Hindlimb muscle (tissue), 1 donor: ENCODE measurements around the gene L2HGDH. TPM values are rescaled to one million over a fixed set of nuclear protein-coding genes. Genes with fewer than 3 reads are reported as not detected.
"Not testable (repeated sequence)": the region's sequence is repeated elsewhere in the genome, so short reads cannot be mapped to it uniquely, and the experiment has no call there.

Experiments
- DNase-seq: peaks from one replicate; pipeline ENCODE4 v3.0.0-alpha.2; 2013
- polyA plus RNA-seq: library from polyadenylated mRNA; unstranded; fragments of 120-200 nt; gene quantifications from one replicate; pipeline ENCODE4 v1.2.1, GENCODE V29; 2013; ENCODE audit not compliant: insufficient read length

L2HGDH gene
- 6.7 TPM for polyA plus RNA-seq

- peak; percentile 95 for DNase-seq
These were observed at the start of gene L2HGDH, which contains the start of gene DMAC2L for GRCh38 chr14:50311972-50312733. TSS of gene L2HGDH (minus strand) at chr14:50312229. CDS start at chr14:50312150, 79 bp downstream. TSS of gene DMAC2L (plus strand) at chr14:50312324. CDS start at chr14:50321488, 9,164 bp downstream.

DNA sequence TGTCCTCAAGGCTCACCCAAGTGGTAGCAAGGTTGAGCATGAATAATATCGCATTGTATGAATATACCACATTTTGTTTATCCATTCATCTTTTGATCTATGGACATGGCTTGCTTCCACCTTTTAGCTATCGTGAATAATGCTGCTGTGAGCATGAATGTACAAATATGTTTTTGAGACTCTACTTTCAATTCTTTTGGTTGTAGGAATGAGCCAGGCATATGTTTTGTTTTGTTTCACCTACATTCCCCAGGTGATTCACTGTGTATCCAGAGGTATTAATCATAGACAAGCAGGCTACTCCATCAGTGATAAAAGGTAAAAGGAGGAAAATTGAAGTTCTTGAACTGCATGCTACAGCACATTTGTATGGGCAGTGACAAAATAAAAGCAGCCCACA lies 48.8 kb upstream of the L2HGDH start:
- no peak for DNase-seq

GRCh38 chr14:50360093-50360492 lies 48.1 kb upstream of the L2HGDH start:
- no peak for DNase-seq

- no peak for DNase-seq
These were observed 47.6 kb upstream of the L2HGDH start for GRCh38 chr14:50359631-50360030.

- DNase-seq: no peak
These were observed 45.8 kb upstream of the L2HGDH start for GRCh38 chr14:50357753-50358395.

- no peak for DNase-seq
These were observed 45.1 kb upstream of the L2HGDH start for GRCh38 chr14:50357124-50357523.

GRCh38 chr14:50356283-50356682 lies 44.3 kb upstream of the L2HGDH start:
- DNase-seq: not testable (repeated sequence)

- no peak for DNase-seq
These were observed 43.7 kb upstream of the L2HGDH start for GRCh38 chr14:50355692-50356091.

- no peak for DNase-seq
These were observed 42.5 kb upstream of the L2HGDH start for GRCh38 chr14:50354527-50354926.

DNA sequence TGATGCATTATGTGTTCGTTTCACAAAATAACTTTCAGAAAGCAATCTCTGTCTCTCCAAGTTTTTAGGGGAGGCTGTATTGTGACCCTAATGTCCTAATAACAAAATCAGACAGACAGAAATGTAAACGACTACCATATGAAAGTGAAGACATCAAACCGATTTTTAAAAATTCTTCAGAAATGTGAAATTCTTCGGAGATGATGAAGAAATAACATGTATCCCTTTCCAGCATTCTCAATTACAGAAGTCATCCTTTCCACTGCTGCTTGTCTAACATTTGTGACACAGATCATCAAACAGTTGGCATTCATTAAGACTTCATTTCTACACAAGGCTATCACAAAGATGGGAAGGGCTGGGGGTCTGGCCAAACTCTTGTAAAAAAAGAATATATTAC lies 41.1 kb upstream of the L2HGDH start:
- no peak for DNase-seq

GRCh38 chr14:50352584-50352983 lies 40.6 kb upstream of the L2HGDH start:
- DNase-seq: no peak

- no peak for DNase-seq
These were observed 38.9 kb upstream of the L2HGDH start for GRCh38 chr14:50350975-50351374.

DNA sequence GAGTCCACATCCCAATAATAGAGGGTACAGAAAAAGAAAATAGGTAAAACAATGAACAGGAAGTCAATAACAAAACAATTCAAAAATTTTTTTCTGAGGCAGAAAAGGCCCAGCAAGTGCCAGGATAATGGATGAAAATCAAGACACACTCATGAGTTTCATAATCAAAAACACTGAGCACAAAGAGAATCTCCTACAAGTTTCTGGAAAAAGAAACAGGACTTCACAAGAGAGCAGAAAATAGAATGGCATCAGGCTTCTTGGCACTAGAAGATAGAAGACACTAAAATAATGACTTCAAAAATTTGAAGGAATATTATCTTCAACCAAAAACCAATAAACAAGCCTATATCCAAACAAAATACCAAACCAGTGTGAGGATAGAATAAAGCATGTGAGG lies 36.9 kb upstream of the L2HGDH start:
- DNase-seq: no peak

- DNase-seq: no peak
These were observed 35.5 kb upstream of the L2HGDH start for GRCh38 chr14:50347521-50347920.

- DNase-seq: no peak
These were observed 33.9 kb upstream of the L2HGDH start for GRCh38 chr14:50345846-50346422.

GRCh38 chr14:50344876-50345563 lies 33.0 kb upstream of the L2HGDH start:
- no peak for DNase-seq

DNA sequence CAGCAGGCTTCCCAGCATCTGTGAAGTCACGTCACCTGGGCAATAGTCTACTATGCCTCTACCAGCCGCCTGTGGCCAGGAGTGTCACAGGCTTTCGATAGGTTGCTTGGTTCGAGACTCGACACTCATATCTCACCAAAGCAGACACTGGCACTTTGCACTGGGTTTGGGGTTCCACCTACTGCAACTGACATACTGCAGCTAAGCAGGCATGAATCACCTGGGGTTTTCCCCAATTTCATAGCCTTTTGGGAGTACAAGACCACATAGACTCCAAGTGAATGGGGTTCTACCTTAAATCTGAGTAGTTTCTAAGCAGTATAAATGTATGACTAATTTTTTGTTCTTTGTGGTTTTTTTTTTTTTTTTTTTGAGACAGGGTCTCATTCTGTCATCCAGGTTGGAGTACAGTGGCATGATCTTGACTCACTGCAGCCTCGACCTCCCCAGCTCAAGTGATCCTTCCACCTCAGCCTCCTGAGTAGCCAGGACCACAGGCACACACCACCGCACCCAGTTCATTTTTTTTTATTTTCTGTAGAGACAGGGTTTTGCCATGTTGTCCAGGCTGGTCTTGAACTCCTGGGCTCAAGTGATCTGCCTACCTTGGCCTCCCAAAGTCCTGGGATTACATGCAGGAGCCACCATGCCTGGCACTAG lies 32.2 kb upstream of the L2HGDH start:
- no peak for DNase-seq

GRCh38 chr14:50343434-50343833 lies 31.4 kb upstream of the L2HGDH start:
- DNase-seq: no peak

GRCh38 chr14:50342221-50343078 lies 30.4 kb upstream of the L2HGDH start:
- DNase-seq: peak; percentile 49

DNA sequence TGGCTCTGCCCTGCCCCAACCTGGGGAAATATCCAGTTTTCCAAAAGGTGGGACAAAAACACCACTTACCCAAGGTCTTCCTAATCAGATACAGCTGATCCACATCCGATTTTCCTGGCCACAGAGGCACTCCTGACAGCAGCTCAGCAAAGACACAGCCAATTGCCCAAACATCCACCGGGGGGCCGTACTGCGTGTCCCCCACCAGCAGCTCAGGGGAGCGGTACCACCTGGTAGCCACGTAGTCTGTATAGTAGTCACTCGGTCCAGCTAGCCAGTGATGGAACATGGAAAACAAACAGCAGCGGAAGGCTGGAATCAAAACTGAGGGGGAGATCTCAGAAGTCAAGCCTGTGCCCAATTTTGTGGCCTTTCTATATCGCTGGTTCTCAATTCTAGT lies 28.9 kb upstream of the L2HGDH start:
- DNase-seq: no peak

DNA sequence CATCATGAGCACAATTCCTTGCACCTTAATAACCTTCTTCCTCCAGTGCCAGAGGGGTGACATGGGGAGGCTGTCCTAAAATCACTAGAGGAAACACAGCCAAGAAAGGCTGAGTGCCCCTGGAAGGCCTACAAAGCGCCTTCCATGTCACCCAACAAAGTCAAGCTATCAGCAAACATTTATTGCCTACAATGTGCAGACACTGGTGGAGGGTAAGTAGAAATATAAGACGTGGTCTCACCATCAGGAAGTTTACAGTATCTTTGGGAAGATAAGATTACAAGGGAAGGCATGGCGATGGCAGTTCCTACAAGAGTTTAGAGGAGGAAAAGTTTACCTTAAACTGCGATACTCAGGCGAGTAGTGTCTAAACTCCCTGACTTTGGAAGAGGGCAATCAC lies 28.0 kb upstream of the L2HGDH start:
- no peak for DNase-seq
